Measurements from ENCODE around the gene NAV3.

GRCh38 chr12:78210506-78210860, 379.8 kb downstream of the NAV3 start:
- TF ChIP-seq CTCF (IDR thresholded peaks at IDR 0.05) (no peak), EZH2 (IDR thresholded peaks at IDR 0.05; ENCODE audit: borderline replicate concordance, insufficient read depth, low read depth, low read length, poor library complexity, severe bottlenecking) (no peak)
